ENCODE results near the gene SMIM36. TPM values are rescaled to one million over a fixed set of nuclear protein-coding genes. Genes with fewer than 3 reads are reported as not detected.
A peak's percentile ranks its signal among the peaks of the same experiment; 100 is the strongest.

The SMIM36 gene
- total RNA-seq (not detected), polyA plus RNA-seq (ENCODE audit: insufficient read depth, low read depth, low replicate concordance) (not detected)
- long read RNA-seq, donor 1 = 0 reads
- long read RNA-seq, donor 2 = 0 reads
- long read RNA-seq, donor 3 = 0 reads
- long read RNA-seq, donor 4 = 0 reads
- long read RNA-seq, donor 5 = 0 reads
- long read RNA-seq, donor 6 = 0 reads
- long read RNA-seq, donor 7 = 0 reads
- long read RNA-seq, donor 8 = 0 reads
- long read RNA-seq, donor 9 = 0 reads
- long read RNA-seq, donor 10 = 0 reads

GRCh38 chr17:55510986-55511721 lies at the start of gene SMIM36:
Gene SMIM36, minus strand, starts transcription at chr17:55511452.
- no peaks in the 10 kb centered on the region for H3K9me3 ChIP-seq (ENCODE audit: control insufficient read depth in 2 of 3, insufficient read depth in 1 of 3, low read length in 3 of 3)
- no peaks in the 10 kb centered on the region for H3K27me3 ChIP-seq (ENCODE audit: control insufficient read depth, insufficient read depth, low read length)
- H3K4me3 ChIP-seq (ENCODE audit: low read length in 3 of 3) = no peak within 1 kb of the TSS
- FAIRE-seq = no peak
- TF ChIP-seq, protein P1, sequence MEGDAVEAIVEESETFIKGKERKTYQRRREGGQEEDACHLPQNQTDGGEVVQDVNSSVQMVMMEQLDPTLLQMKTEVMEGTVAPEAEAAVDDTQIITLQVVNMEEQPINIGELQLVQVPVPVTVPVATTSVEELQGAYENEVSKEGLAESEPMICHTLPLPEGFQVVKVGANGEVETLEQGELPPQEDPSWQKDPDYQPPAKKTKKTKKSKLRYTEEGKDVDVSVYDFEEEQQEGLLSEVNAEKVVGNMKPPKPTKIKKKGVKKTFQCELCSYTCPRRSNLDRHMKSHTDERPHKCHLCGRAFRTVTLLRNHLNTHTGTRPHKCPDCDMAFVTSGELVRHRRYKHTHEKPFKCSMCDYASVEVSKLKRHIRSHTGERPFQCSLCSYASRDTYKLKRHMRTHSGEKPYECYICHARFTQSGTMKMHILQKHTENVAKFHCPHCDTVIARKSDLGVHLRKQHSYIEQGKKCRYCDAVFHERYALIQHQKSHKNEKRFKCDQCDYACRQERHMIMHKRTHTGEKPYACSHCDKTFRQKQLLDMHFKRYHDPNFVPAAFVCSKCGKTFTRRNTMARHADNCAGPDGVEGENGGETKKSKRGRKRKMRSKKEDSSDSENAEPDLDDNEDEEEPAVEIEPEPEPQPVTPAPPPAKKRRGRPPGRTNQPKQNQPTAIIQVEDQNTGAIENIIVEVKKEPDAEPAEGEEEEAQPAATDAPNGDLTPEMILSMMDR (IDR thresholded peaks at IDR 0.05; ENCODE audit: borderline replicate concordance, extremely low read depth, insufficient read depth) = no peak
- H3K36me3 ChIP-seq (ENCODE audit: control insufficient read depth in 2 of 3, insufficient read depth in 3 of 3, low read length in 3 of 3) = no peaks in the 10 kb centered on the region
- intact Hi-C loops (cut with DNase I) = loop anchor here (10.0 kb wide), 2 partner anchors 156 to 516 kb away; no protein-coding TSS in a partner anchor
- H3K4me1 ChIP-seq (ENCODE audit: control insufficient read depth in 2 of 3, insufficient read depth in 2 of 3, low read depth in 1 of 3, low read length in 3 of 3) = no peaks in the 10 kb centered on the region
- no peak within 1 kb of the TSS for H3K9ac ChIP-seq (ENCODE audit: low read length in 3 of 3)
- DNase-seq = no peak
- no peak within 1 kb of the TSS for H3K27ac ChIP-seq (ENCODE audit: low read depth in 2 of 2, low read length in 2 of 2)

DNA sequence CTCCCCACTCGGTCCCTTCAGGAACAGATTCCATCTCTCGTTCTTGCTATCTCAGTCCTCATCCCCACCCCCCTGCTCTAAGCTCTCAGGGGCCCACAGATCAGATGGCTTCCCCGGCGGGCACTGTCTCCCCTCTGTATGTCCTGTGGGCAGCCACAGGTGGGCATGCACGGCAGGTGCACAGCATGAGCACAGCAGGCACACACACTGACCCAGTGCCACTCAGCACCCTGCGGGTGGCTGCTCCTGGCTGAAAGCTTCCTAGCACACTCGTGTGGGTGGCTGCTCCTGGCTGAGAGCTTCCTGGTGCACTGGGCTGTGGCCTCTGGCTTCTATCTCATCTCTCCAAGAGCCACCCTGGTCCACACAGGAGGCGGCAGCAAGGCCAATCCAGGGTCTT lies 44.5 kb upstream of the SMIM36 start:
- Histone ChIP-seq H3K9ac (ENCODE audit: low read length in 3 of 3) (no peak overlapping the region), H3K27me3 (ENCODE audit: control insufficient read depth, insufficient read depth, low read length) (no peaks in the 10 kb centered on the region), H3K36me3 (ENCODE audit: control insufficient read depth in 2 of 3, insufficient read depth in 3 of 3, low read length in 3 of 3) (no peaks in the 10 kb centered on the region), H3K27ac (ENCODE audit: low read depth in 2 of 2, low read length in 2 of 2) (no peak overlapping the region), H3K4me1 (ENCODE audit: control insufficient read depth in 2 of 3, insufficient read depth in 2 of 3, low read depth in 1 of 3, low read length in 3 of 3) (no peaks in the 10 kb centered on the region), H3K9me3 (ENCODE audit: control insufficient read depth in 2 of 3, insufficient read depth in 1 of 3, low read length in 3 of 3) (no peaks in the 10 kb centered on the region), H3K4me3 (ENCODE audit: low read length in 3 of 3) (no peak overlapping the region)
- FAIRE-seq (no peak), DNase-seq (no peak)
- TF ChIP-seq, protein P1 (IDR thresholded peaks at IDR 0.05; ENCODE audit: borderline replicate concordance, extremely low read depth, insufficient read depth) = no peak
- intact Hi-C loops (cut with DNase I) = no loop called here

GRCh38 chr17:55549140-55549539 lies 37.9 kb upstream of the SMIM36 start:
- Histone ChIP-seq H3K4me3 (ENCODE audit: low read length in 3 of 3) (no peak overlapping the region), H3K9me3 (ENCODE audit: control insufficient read depth in 2 of 3, insufficient read depth in 1 of 3, low read length in 3 of 3) (peaks cover 0 to 2% (median 0%) of the 10 kb centered on the region in 3 donors), H3K36me3 (ENCODE audit: control insufficient read depth in 2 of 3, insufficient read depth in 3 of 3, low read length in 3 of 3) (no peaks in the 10 kb centered on the region), H3K4me1 (ENCODE audit: control insufficient read depth in 2 of 3, insufficient read depth in 2 of 3, low read depth in 1 of 3, low read length in 3 of 3) (no peaks in the 10 kb centered on the region), H3K27ac (ENCODE audit: low read depth in 2 of 2, low read length in 2 of 2) (no peak overlapping the region), H3K9ac (ENCODE audit: low read length in 3 of 3) (no peak overlapping the region), H3K27me3 (ENCODE audit: control insufficient read depth, insufficient read depth, low read length) (no peaks in the 10 kb centered on the region)
- DNase-seq = no peak
- no peak for FAIRE-seq
- intact Hi-C loops (cut with DNase I) = no loop called here
- TF ChIP-seq, protein P1 (IDR thresholded peaks at IDR 0.05; ENCODE audit: borderline replicate concordance, extremely low read depth, insufficient read depth) = peak; percentile 9
